Measurements from ENCODE around the gene EPB41L4B.
A peak's percentile ranks its signal among the peaks of the same experiment; 100 is the strongest.
"Not testable (repeated sequence)": the region's sequence is repeated elsewhere in the genome, so short reads cannot be mapped to it uniquely, and the experiment has no call there.

The EPB41L4B gene

DNA sequence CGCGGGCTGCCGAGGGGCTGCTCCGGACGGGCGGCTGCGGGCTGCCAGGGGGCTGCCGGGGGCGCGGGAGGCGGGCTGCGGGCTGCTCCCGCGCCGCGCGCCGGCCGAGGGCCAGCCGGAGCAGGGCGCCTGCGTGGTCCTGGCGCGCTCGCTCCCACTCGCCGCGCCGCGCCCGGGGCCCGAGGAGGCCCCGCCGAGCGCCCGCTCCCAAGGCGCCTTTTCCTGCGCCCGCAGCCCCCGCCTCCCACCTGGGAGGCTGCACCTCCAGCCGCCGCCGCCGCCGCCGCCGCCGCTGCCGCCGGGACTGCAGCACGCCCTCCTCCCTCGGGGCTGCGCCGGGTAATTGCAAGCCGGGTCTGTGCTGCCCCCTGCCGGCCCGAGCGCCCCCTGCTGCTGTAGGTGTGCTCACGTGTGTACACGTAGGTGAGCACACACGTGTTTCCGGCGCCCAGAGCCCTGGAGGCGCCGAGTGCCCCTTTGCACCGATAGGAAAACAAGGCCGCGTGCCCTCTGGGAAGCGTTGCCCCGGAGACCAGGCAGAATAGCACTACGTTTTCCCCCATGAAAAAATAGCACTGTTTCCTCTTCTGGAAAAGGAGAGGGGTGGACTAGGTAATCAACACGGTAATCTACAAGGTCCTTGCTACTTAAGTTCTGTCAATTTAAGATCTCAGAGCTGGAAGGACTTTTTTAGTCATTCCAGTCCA, at the start of gene EPB41L4B:
Gene EPB41L4B (minus strand): TSS at position 318 of the 707 bp plus-strand sequence. CDS start 613 bp downstream, outside the sequence.
- DNase-seq, result peak; percentile 89

DNA sequence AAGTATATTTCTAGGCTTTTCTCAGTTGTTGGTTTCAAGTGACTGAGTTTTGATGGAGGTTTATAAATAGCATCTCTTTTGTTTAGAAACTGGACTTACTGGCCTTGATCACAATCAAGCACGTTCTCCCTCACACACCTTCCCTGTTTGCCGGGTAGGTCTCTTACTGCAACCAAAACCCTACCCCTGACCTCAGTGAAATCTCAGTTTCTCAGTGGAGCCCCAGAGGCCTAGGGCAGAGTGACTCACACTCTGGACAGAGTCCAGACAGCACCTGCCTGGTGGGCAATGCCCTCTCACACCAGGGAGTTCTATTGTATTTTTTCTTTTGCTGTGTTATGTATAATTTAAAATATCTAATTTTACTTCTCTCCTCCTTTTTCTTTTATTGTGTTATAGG, 48.4 kb upstream of the EPB41L4B start:
- no peak for DNase-seq

- DNase-seq, result no peak
Observed at GRCh38 chr9:109360771-109361170, 39.9 kb upstream of the EPB41L4B start.

DNA sequence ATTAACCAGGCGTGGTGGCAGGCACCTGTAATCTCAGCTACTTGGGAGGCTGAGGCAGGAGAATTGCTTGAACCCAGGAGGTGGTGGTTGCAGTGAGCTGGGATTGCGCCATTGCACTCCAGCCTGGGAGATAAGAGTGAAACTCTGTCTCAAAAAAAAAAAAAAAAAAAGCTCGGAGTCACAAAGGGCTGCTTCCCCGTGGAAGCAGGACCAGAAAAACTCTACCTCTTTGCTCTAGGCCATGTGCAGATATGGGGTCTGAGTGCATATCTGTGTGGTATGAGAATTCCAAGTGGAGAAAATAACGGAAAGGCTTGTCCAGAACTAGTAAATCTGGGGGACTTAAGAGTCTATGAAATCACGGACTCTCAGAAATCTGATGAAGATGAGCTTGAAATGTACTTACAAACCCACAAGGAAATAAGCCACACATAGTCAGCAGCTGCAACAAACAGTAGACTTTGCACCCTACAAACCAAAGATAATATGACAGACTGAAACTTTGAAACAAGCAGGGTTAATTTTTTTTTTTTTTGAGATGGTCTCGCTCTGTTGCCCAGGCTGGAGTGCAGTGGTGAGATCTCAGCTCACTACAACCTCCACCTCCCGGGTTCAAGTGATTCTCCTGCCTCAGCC, 38.2 kb upstream of the EPB41L4B start:
- DNase-seq, result not testable (repeated sequence)

GRCh38 chr9:109355564-109356297, 34.9 kb upstream of the EPB41L4B start:
- DNase-seq, result no peak

DNA sequence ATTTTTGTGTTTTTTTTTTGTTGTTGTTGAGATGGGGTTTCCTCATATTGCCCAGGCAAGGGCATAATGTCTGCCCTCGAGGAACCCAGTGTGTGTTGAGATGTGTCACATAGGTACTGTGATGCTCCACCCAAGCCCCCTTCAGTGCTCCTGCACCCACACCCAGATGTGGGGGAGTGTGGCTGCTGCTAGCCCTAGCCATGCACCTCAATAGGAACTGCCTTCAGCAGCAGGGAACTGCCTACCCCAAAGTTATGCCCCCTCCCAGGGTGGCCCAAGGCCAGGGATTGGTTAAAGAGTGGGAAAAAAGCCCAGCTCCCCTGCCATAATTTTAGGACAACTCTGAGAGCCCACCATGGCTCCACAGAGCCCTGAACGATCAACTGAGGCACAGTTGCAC, 33.3 kb upstream of the EPB41L4B start:
- DNase-seq, result no peak

DNA sequence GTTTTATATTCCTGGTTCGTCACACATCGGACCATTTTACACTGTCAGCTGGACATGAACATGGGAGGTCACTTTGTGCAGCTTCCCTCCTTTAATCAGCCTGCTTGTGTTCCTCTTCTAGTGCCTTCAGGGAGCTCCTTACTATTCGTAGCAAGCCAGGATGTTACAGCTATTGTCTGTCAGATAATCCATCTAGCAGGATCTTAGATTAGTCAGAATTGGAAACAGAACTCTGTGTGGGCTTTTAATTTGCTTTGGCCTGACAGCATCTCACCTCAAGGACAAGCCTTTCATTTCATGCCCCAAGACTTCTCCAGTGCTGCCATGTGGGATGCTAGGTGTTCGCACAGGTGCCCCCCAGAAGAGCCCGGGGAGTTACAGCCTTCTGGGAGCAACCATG, 30.2 kb upstream of the EPB41L4B start:
- DNase-seq, result no peak

DNA sequence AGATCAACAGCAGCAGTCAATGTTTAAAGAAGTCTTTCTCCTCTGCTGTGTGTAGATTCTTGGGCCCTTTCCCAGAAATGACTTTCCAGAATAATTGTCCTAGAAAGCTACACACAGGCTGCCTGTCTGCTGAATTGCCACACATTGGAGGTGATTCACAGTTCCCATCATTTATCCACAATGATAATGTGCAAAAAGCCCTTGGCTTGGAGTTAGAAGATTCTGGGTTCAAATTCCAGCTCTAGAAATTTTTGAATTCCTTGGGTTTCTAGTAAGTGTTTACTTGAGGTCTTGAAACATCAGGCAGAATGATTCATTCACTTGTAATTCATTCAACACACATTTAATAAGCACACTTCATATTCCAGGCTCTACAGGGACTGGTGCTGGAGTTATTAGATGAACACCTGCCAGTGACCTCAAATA, 28.6 kb upstream of the EPB41L4B start:
- DNase-seq, result no peak

- no peak for DNase-seq
Observed at GRCh38 chr9:109346904-109347303, 26.0 kb upstream of the EPB41L4B start.

DNA sequence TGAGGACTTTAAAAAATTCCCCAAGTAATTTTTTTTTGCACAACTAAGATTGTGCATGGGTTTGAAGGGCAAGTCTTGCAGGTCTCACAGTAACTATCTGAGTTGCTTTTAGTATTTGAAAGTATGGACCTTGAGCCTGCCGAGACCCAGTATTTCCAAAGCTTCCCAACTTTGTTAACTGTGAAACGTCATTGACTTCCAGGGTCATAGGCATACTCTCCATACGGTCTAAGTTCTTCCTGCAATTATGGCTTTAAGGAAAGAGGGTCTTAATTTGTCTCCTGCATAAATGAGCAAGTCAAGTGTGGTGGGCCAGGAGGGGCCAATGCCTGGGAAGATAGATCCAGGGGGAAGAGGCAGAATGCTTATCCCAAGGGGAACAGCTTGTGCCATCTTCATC, 24.0 kb upstream of the EPB41L4B start:
- no peak for DNase-seq

GRCh38 chr9:109342878-109343277, 22.0 kb upstream of the EPB41L4B start:
- DNase-seq, result no peak

DNA sequence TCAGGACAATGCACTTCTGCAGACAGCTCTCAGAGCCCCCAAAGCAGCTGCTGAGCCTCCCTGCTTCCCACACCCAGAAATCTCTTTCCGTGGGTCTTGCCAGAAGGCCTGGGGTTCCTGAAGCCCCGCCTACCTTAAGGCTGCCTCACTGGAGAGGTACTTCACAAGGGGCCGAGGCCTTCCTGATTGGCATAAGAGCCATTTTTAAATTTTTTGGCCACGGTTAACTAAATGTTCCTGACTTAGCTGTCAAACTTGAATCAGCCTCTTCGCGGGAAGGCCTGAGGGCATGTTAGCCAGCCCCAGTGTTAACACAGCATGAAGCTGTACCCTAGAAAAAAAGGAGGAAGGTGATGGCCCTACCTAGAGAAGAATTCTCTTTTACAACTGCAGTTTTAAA, 20.7 kb upstream of the EPB41L4B start:
- DNase-seq, result no peak

GRCh38 chr9:109340979-109341378, 20.1 kb upstream of the EPB41L4B start:
- not testable (repeated sequence) for DNase-seq

GRCh38 chr9:109336409-109336808, 15.6 kb upstream of the EPB41L4B start:
- no peak for DNase-seq

DNA sequence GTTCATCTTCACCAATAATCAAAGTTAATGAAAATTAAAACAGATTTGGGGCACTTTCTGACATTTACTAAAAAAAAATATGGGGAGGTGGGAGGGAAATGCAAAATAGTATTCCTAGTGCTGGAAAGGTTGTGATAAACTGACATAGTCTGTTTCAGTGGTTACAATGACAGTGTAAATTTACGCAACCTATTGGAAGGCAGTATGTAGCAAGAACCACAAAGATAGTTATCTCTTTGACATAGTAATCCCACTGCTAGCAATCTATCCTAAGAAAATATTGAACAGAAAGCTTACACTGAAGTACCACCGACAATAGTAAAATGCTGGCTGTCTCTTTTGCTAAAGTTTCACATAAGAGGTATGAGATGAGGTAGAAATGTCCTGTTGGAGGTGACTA, 15.1 kb upstream of the EPB41L4B start:
- DNase-seq, result no peak

- DNase-seq, result no peak
Observed at GRCh38 chr9:109335121-109335520, 14.3 kb upstream of the EPB41L4B start.

DNA sequence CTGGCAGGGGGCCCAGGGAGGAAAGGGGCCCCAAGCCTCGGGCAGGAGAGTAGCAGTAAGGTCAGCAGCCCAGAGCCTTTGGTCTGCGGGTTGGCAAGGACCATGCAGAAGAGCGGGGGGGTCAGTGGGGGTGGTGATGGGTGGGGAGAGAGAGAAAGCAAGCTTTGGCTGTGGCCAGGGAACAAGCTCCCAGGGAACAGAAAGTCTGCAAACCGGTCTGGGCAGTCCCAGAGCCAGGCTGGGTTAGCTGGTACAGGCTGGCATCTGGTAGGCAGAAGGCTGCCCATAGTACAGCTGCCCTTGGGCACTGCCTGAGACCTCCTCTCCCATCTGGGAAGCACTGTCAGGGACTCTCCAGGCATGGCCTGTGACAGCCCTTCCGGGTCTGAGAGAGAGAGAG, 10.5 kb upstream of the EPB41L4B start:
- no peak for DNase-seq

DNA sequence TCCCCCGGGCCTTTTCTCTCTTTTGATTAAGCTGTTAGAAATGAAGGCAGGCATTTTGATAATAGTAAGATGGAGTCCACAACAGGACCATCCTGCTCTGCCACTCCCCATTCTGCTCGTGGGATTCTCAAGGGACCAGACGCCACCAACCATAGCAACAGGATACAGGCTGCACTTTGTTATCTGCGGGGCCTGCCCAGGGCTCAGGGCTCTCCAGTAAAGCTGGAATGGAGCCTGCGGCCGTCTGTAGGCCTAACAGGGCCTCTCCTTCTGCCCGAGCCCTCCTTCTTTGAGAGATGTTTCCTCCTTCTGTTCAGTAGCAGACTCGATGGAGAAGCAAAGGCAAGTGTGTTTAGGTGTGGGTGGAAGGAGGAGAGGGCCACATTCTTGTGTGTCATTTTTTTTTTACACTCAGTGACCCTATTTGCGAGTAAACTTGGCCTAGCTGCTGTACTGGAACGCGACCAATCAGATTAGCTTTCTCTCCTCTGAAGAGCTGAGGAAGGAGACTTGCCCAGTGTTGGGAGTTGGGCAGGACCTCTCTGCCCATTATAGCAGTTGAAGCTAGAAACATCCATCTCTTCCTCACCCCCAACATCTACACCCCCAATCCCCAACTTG, 8.9 kb upstream of the EPB41L4B start:
- no peak for DNase-seq

- no peak for DNase-seq
Observed at GRCh38 chr9:109328978-109329637, 8.2 kb upstream of the EPB41L4B start.

DNA sequence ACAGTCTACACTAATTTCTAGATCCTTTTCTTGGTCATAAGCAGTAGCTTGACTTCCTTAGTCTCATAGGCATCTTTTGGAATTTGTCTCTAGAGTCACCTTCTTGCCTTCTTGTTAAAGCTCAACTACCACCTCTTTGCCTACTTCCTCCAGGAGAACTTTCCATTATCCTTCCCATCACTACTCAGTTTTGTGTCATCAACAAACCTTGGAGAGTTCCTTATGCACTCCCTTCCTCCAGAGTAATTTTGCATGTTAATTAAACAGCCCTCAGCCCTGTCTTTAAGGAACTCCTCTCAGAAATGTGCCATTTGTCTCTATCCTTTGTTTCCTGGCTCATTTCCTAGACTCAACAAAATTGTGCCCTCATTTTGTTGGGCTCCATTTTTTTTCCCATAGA, 4.2 kb upstream of the EPB41L4B start:
- no peak for DNase-seq

GRCh38 chr9:109323771-109324170, 2.9 kb upstream of the EPB41L4B start:
- no peak for DNase-seq

GRCh38 chr9:109321727-109322126, 868 bp upstream of the EPB41L4B start:
- no peak for DNase-seq

GRCh38 chr9:109320331-109320741, 523 bp downstream of the EPB41L4B start:
- no peak for DNase-seq
